ENCODE data around the gene CEND1.

Gene CEND1

GRCh38 chr11:776263-776560 lies 13.7 kb downstream of the CEND1 start:
- DNase-seq (ENCODE audit: extremely low spot score) = no peak
- POLR2A ChIA-PET = no interaction called here
- CTCF ChIA-PET = interaction anchor here (0.8 to 2.8 kb wide), 6 partner anchors 11 to 79 kb away, joined by 3 to 11 read pairs (median 3); no protein-coding TSS in a partner anchor
- TF ChIP-seq, protein P1, sequence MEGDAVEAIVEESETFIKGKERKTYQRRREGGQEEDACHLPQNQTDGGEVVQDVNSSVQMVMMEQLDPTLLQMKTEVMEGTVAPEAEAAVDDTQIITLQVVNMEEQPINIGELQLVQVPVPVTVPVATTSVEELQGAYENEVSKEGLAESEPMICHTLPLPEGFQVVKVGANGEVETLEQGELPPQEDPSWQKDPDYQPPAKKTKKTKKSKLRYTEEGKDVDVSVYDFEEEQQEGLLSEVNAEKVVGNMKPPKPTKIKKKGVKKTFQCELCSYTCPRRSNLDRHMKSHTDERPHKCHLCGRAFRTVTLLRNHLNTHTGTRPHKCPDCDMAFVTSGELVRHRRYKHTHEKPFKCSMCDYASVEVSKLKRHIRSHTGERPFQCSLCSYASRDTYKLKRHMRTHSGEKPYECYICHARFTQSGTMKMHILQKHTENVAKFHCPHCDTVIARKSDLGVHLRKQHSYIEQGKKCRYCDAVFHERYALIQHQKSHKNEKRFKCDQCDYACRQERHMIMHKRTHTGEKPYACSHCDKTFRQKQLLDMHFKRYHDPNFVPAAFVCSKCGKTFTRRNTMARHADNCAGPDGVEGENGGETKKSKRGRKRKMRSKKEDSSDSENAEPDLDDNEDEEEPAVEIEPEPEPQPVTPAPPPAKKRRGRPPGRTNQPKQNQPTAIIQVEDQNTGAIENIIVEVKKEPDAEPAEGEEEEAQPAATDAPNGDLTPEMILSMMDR (IDR thresholded peaks at IDR 0.05; ENCODE audit: control extremely low read depth, extremely low read depth, low read depth, missing control alignments) = no peak

- TF ChIP-seq, protein P1 (IDR thresholded peaks at IDR 0.05; ENCODE audit: control extremely low read depth, extremely low read depth, low read depth, missing control alignments) = no peak
- POLR2A ChIA-PET = interaction anchor here (0.9 kb wide), 1 partner anchor 22 kb away, joined by 5 read pairs; no protein-coding TSS in a partner anchor
- CTCF ChIA-PET = interaction anchor here (0.9 to 2.8 kb wide), 5 partner anchors 9 to 220 kb away, joined by 3 to 11 read pairs (median 4); no protein-coding TSS in a partner anchor
- no peak for DNase-seq (ENCODE audit: extremely low spot score)
These were observed 14.9 kb downstream of the CEND1 start for GRCh38 chr11:774873-775592.

GRCh38 chr11:773830-774229 lies 16.1 kb downstream of the CEND1 start:
- CTCF ChIA-PET = interaction anchor here (1.7 kb wide), 1 partner anchor 219 kb away, joined by 6 read pairs; no protein-coding TSS in a partner anchor
- POLR2A ChIA-PET = no interaction called here
- no peak for DNase-seq (ENCODE audit: extremely low spot score)
- TF ChIP-seq, protein P1 (IDR thresholded peaks at IDR 0.05; ENCODE audit: control extremely low read depth, extremely low read depth, low read depth, missing control alignments) = no peak

DNA sequence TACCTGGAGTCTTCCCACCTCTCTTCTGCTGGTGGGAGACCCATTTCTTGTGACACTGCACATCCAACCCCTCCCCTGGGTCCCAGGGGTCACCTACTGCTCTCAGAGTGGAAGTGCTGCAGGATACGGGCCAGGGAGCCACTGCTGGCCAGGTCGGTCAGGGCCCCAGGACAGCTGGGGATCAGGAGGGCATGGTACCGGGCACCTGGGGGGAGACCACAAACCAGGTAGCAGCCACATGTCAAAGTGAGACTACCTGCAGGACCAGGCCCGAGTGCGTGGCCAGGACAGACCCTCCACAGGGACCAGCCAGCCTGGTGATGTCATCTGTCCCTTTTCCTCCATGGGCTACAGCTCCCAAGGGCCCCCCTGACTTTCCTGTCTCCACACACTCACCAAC lies 16.5 kb downstream of the CEND1 start:
- no peak for DNase-seq (ENCODE audit: extremely low spot score)
- TF ChIP-seq, protein P1 (IDR thresholded peaks at IDR 0.05; ENCODE audit: control extremely low read depth, extremely low read depth, low read depth, missing control alignments) = no peak
- CTCF ChIA-PET = interaction anchor here (1.7 kb wide), 1 partner anchor 218 kb away, joined by 6 read pairs; no protein-coding TSS in a partner anchor
- POLR2A ChIA-PET = no interaction called here

- TF ChIP-seq, protein P1 (IDR thresholded peaks at IDR 0.05; ENCODE audit: control extremely low read depth, extremely low read depth, low read depth, missing control alignments) = no peak
- ChIA-PET CTCF (no interaction called here), POLR2A (no interaction called here)
- no peak for DNase-seq (ENCODE audit: extremely low spot score)
These were observed 17.2 kb downstream of the CEND1 start for GRCh38 chr11:772429-773390.

DNA sequence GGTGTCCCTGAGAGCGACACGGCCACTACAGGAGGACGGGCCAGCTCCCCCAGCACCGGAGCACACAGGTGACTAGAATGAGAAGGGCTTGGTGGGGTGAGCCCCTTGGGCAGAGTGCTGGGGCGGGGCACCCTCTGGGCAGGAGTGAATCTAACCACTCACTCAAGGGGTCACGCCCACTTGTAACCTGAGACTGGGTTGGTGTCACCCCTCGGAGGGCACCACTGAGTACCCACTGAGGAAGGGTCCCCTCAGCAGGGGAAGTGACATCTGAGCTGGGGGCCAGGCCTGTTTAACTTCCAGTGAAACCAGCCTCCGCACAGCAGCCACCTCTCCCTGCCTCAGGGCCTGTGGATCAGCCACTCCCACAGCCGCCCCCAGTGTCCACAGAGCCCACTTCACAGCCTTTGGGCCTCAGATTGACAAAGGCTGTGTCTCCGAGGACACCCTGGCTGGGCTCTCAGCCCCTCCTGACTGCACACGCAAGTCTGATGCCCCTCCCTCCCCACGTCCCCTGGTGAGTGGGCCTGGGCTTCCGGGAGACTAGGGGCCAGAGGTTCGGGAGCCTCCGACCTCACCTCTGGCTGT lies 18.2 kb downstream of the CEND1 start:
- CTCF ChIA-PET = interaction anchor here (1.2 kb wide), 1 partner anchor 75 kb away, joined by 3 read pairs; no protein-coding TSS in a partner anchor
- no peak for DNase-seq (ENCODE audit: extremely low spot score)
- TF ChIP-seq, protein P1 (IDR thresholded peaks at IDR 0.05; ENCODE audit: control extremely low read depth, extremely low read depth, low read depth, missing control alignments) = no peak
- POLR2A ChIA-PET = no interaction called here

Measured in GM10248 (cell line).